ENCODE data around the gene FOXJ3. TPM values are rescaled to one million over a fixed set of nuclear protein-coding genes. Genes with fewer than 3 reads are reported as not detected.
A peak's percentile ranks its signal among the peaks of the same experiment; 100 is the strongest.

The FOXJ3 gene
- total RNA-seq, 4 donors from 2014 or later = 42.9 to 68.5 (median 52.5) TPM

GRCh38 chr1:42325014-42325402, 10.0 kb downstream of the FOXJ3 start:
- Histone ChIP-seq H3K4me1 (peaks cover 0 to 28% (median 6%) of the 10 kb centered on the region in 4 donors), H3K9me3 (no peaks in the 10 kb centered on the region), H3K36me3 (no peaks in the 10 kb centered on the region), H3K27me3 (no peaks in the 10 kb centered on the region), H3K27ac (no peak overlapping the region), H3K4me3 (no peak overlapping the region)
- DNase-seq = no peak
- no peak for TF ChIP-seq POLR2A (IDR thresholded peaks at IDR 0.05)
- no peak for TF ChIP-seq CTCF (IDR thresholded peaks at IDR 0.05)

- no peaks in the 10 kb centered on the region for H3K27me3 ChIP-seq
- no peak for DNase-seq
- H3K4me3 ChIP-seq = no peak overlapping the region
- peaks cover 0 to 33% (median 6%) of the 10 kb centered on the region in 4 donors for H3K4me1 ChIP-seq
- H3K9me3 ChIP-seq = no peaks in the 10 kb centered on the region
- H3K27ac ChIP-seq = no peak overlapping the region
- TF ChIP-seq POLR2A (IDR thresholded peaks at IDR 0.05) = no peak
- no peak for TF ChIP-seq CTCF (IDR thresholded peaks at IDR 0.05)
- H3K36me3 ChIP-seq = no peaks in the 10 kb centered on the region
Measured at GRCh38 chr1:42324398-42325013, 10.5 kb downstream of the FOXJ3 start.

GRCh38 chr1:42323551-42323950, 11.5 kb downstream of the FOXJ3 start:
- Histone ChIP-seq H3K36me3 (no peaks in the 10 kb centered on the region), H3K4me1 (peaks cover 0 to 42% (median 6%) of the 10 kb centered on the region in 4 donors), H3K4me3 (no peak overlapping the region), H3K27ac (no peak overlapping the region), H3K27me3 (no peaks in the 10 kb centered on the region), H3K9me3 (no peaks in the 10 kb centered on the region)
- no peak for TF ChIP-seq POLR2A (IDR thresholded peaks at IDR 0.05)
- DNase-seq = no peak

DNA sequence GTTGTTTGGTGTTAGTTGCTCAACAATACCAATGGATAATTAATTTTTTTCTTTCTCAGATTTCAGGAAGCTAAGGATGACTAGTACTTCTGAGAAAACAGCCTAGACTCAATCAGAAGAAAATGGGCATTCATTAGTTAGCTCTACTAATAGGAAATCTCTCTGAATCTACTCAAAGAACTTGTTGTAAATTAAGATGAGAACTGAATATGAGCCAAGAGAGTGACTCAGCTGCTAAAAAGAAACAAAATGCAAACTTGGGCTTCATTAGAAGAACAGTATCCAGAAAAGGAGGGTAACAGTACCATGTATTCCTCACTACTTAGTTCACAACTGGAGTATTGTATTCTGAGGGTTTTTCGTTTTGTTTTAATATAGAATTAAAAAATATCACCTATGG, 12.5 kb downstream of the FOXJ3 start:
- Histone ChIP-seq H3K36me3 (no peaks in the 10 kb centered on the region), H3K4me1 (peaks cover 0 to 47% (median 6%) of the 10 kb centered on the region in 4 donors), H3K9me3 (no peaks in the 10 kb centered on the region), H3K27ac (peak overlapping the region in 1 of 4 donors; percentile 9), H3K27me3 (no peaks in the 10 kb centered on the region), H3K4me3 (no peak overlapping the region)
- TF ChIP-seq POLR2A (IDR thresholded peaks at IDR 0.05) (no peak), CTCF (IDR thresholded peaks at IDR 0.05) (no peak)
- DNase-seq = no peak

DNA sequence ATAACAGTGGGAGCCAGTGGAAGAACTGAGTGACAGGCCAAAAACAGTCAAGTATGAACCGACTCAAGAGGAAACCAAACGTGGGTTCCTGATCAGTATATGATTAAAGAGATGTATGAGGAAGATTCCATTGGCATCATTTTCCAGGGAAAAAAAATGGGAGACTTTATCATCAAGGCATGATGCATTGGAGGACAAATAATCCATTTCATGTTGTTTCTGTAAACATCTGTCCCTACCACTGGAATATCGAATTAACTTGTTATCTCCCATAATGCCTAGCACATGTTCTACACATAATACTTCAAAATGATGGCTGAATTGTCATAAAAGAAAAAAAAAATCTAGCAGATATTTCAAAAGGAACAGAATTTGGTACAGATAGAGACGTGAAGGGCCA, 13.3 kb downstream of the FOXJ3 start:
- no peak for DNase-seq
- Histone ChIP-seq H3K27me3 (no peaks in the 10 kb centered on the region), H3K27ac (peak overlapping the region in 1 of 4 donors; percentile 9), H3K36me3 (no peaks in the 10 kb centered on the region), H3K4me3 (no peak overlapping the region), H3K9me3 (no peaks in the 10 kb centered on the region), H3K4me1 (peaks cover 0 to 51% (median 9%) of the 10 kb centered on the region in 4 donors)
- TF ChIP-seq CTCF (IDR thresholded peaks at IDR 0.05) (no peak), POLR2A (IDR thresholded peaks at IDR 0.05) (no peak)

- Histone ChIP-seq H3K36me3 (no peaks in the 10 kb centered on the region), H3K4me1 (peaks cover 0 to 61% (median 10%) of the 10 kb centered on the region in 4 donors), H3K27me3 (no peaks in the 10 kb centered on the region), H3K4me3 (no peak overlapping the region), H3K27ac (peak overlapping the region in 2 of 4 donors; percentile 2 to 22), H3K9me3 (no peaks in the 10 kb centered on the region)
- TF ChIP-seq CTCF (IDR thresholded peaks at IDR 0.05) = no peak
- DNase-seq = no peak
Measured at GRCh38 chr1:42320708-42321107, 14.3 kb downstream of the FOXJ3 start.
